ENCODE results near the gene ZBTB39.

GRCh38 chr12:57010627-57011247, 4.4 kb upstream of the ZBTB39 start:
- TF ChIP-seq CTCF (IDR thresholded peaks at IDR 0.05 in 8 of 11, conservative IDR thresholded peaks at IDR 0.05 in 3 of 11) (no peak), POLR2A (IDR thresholded peaks at IDR 0.05) (no peak), POLR2AphosphoS5 (IDR thresholded peaks at IDR 0.05) (no peak)

All from spleen (tissue), 7 donors.